Testis (tissue), 2 donors: Measurements from ENCODE around the gene TRNAU1AP.

Experiments
- POLR2A ChIP-seq: fragments of 450-650 bp; IDR thresholded peaks from one replicate; pipeline ENCODE4 v1.6.1; 2017; ENCODE audit warnings: antibody characterized with exemption, mild to moderate bottlenecking, moderate library complexity
- TF ChIP-seq, protein P1 (sequence below), 3 experiments: fragments of 450-650 bp in 2 of 3; fragments of 200-600 bp in 1 of 3; sonication (generic) in 1 of 3; IDR thresholded peaks; one replicate each; pipeline ENCODE4 v1.5.1; 2016 to 2019; ENCODE audit warnings: antibody characterized with exemption in 3 of 3, mild to moderate bottlenecking in 2 of 3, moderate library complexity in 1 of 3

GRCh38 chr1:28580722-28581530 lies 28.0 kb downstream of the TRNAU1AP start:
- TF ChIP-seq, protein P1, sequence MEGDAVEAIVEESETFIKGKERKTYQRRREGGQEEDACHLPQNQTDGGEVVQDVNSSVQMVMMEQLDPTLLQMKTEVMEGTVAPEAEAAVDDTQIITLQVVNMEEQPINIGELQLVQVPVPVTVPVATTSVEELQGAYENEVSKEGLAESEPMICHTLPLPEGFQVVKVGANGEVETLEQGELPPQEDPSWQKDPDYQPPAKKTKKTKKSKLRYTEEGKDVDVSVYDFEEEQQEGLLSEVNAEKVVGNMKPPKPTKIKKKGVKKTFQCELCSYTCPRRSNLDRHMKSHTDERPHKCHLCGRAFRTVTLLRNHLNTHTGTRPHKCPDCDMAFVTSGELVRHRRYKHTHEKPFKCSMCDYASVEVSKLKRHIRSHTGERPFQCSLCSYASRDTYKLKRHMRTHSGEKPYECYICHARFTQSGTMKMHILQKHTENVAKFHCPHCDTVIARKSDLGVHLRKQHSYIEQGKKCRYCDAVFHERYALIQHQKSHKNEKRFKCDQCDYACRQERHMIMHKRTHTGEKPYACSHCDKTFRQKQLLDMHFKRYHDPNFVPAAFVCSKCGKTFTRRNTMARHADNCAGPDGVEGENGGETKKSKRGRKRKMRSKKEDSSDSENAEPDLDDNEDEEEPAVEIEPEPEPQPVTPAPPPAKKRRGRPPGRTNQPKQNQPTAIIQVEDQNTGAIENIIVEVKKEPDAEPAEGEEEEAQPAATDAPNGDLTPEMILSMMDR (IDR thresholded peaks at IDR 0.05) = no peak
- no peak for TF ChIP-seq POLR2A
